NT2/D1 (cell line): ENCODE results near the gene CKB.

ENCODE experiments used
- YY1 ChIP-seq: IDR thresholded peaks from 2 replicates; pipeline ENCODE4 v1.6.1; 2011; ENCODE audit not compliant: insufficient read length, insufficient read depth
- ZNF274 ChIP-seq: IDR thresholded peaks from 2 replicates; pipeline ENCODE4 v1.6.1; 2011; ENCODE audit warnings: mild to moderate bottlenecking, low read depth, low read length

GRCh38 chr14:103501041-103501870, 21.4 kb downstream of the CKB start:
- TF ChIP-seq ZNF274 (no peak), YY1 (no peak)
